ENCODE measurements around the gene PKD1.

Gene PKD1

GRCh38 chr16:2155977-2156848 is 20.5 kb upstream of the PKD1 start:
- DNase-seq, result peak; percentile 45
- in situ Hi-C loops (cut with HindIII; ENCODE audit: low pct_ligation_motif_present, low pct_unique_long_range_greater_than_20kb, low sequenced_read_pairs), result loop anchor here (25.0 kb wide), 1 partner anchor 306 kb away; the partner anchor contains the start of genes NTN3 and TEDC2

- in situ Hi-C loops (cut with HindIII; ENCODE audit: low pct_ligation_motif_present, low pct_unique_long_range_greater_than_20kb, low sequenced_read_pairs), result loop anchor here (25.0 kb wide), 1 partner anchor 307 kb away; the partner anchor contains the start of genes NTN3 and TEDC2
These were observed 19.6 kb upstream of the PKD1 start, which contains the start of gene TRAF7 for GRCh38 chr16:2155091-2155950. TSS of gene TRAF7 (plus strand) at chr16:2155782. CDS start at chr16:2163921, 8,139 bp downstream.

GRCh38 chr16:2154533-2155090 is 18.9 kb upstream of the PKD1 start:
- peak; percentile 21 for DNase-seq
- in situ Hi-C loops (cut with HindIII; ENCODE audit: low pct_ligation_motif_present, low pct_unique_long_range_greater_than_20kb, low sequenced_read_pairs), result loop anchor here (25.0 kb wide), 1 partner anchor 308 kb away; the partner anchor contains the start of genes NTN3 and TEDC2

More at GRCh38 chr16:2155091-2155950, 19.6 kb upstream of the PKD1 start, which contains the start of gene TRAF7:
- peak; percentile 100 for DNase-seq

GRCh38 chr16:2152695-2153506 is 17.2 kb upstream of the PKD1 start:
- DNase-seq, result peak; percentile 21
- in situ Hi-C loops (cut with HindIII; ENCODE audit: low pct_ligation_motif_present, low pct_unique_long_range_greater_than_20kb, low sequenced_read_pairs), result loop anchor here (25.0 kb wide), 1 partner anchor 309 kb away; the partner anchor contains the start of genes NTN3 and TEDC2

- in situ Hi-C loops (cut with HindIII; ENCODE audit: low pct_ligation_motif_present, low pct_unique_long_range_greater_than_20kb, low sequenced_read_pairs), result loop anchor here (25.0 kb wide), 1 partner anchor 311 kb away; the partner anchor contains the start of genes NTN3 and TEDC2
- peak; percentile 15 for DNase-seq
These were observed 15.7 kb upstream of the PKD1 start for GRCh38 chr16:2151188-2152091.

GRCh38 chr16:2150418-2151187 is 14.9 kb upstream of the PKD1 start:
- peak; percentile 38 for DNase-seq
- in situ Hi-C loops (cut with HindIII; ENCODE audit: low pct_ligation_motif_present, low pct_unique_long_range_greater_than_20kb, low sequenced_read_pairs), result loop anchor here (25.0 kb wide), 1 partner anchor 312 kb away; the partner anchor contains the start of genes NTN3 and TEDC2

- DNase-seq, result peak; percentile 28
- in situ Hi-C loops (cut with HindIII; ENCODE audit: low pct_ligation_motif_present, low pct_unique_long_range_greater_than_20kb, low sequenced_read_pairs), result loop anchor here (25.0 kb wide), 1 partner anchor 312 kb away; the partner anchor contains the start of genes NTN3 and TEDC2
These were observed 14.1 kb upstream of the PKD1 start for GRCh38 chr16:2149630-2150417.

GRCh38 chr16:2148714-2149629 is 13.3 kb upstream of the PKD1 start:
- peak; percentile 53 for DNase-seq
- in situ Hi-C loops (cut with HindIII; ENCODE audit: low pct_ligation_motif_present, low pct_unique_long_range_greater_than_20kb, low sequenced_read_pairs), result no loop called here

- in situ Hi-C loops (cut with HindIII; ENCODE audit: low pct_ligation_motif_present, low pct_unique_long_range_greater_than_20kb, low sequenced_read_pairs), result no loop called here
- peak; percentile 83 for DNase-seq
These were observed 12.4 kb upstream of the PKD1 start, which contains the start of gene RAB26 for GRCh38 chr16:2147981-2148671. TSS of gene RAB26 (plus strand) at chr16:2148625. CDS start at chr16:2148784, 159 bp downstream.

- in situ Hi-C loops (cut with HindIII; ENCODE audit: low pct_ligation_motif_present, low pct_unique_long_range_greater_than_20kb, low sequenced_read_pairs), result no loop called here
- DNase-seq, result no peak
These were observed 11.7 kb upstream of the PKD1 start for GRCh38 chr16:2147378-2147777.

GRCh38 chr16:2145843-2146242 is 10.1 kb upstream of the PKD1 start:
- in situ Hi-C loops (cut with HindIII; ENCODE audit: low pct_ligation_motif_present, low pct_unique_long_range_greater_than_20kb, low sequenced_read_pairs), result no loop called here
- DNase-seq, result no peak

- no peak for DNase-seq
- in situ Hi-C loops (cut with HindIII; ENCODE audit: low pct_ligation_motif_present, low pct_unique_long_range_greater_than_20kb, low sequenced_read_pairs), result no loop called here
These were observed 8.3 kb upstream of the PKD1 start for GRCh38 chr16:2143878-2144485.
